ENCODE measurements around the gene TMEM63A.
"Not testable (repeated sequence)": the region's sequence is repeated elsewhere in the genome, so short reads cannot be mapped to it uniquely, and the experiment has no call there.

The TMEM63A gene

GRCh38 chr1:225845097-225845496 lies 37.1 kb downstream of the TMEM63A start:
- DNase-seq (ENCODE audit: low read depth) = no peak

DNA sequence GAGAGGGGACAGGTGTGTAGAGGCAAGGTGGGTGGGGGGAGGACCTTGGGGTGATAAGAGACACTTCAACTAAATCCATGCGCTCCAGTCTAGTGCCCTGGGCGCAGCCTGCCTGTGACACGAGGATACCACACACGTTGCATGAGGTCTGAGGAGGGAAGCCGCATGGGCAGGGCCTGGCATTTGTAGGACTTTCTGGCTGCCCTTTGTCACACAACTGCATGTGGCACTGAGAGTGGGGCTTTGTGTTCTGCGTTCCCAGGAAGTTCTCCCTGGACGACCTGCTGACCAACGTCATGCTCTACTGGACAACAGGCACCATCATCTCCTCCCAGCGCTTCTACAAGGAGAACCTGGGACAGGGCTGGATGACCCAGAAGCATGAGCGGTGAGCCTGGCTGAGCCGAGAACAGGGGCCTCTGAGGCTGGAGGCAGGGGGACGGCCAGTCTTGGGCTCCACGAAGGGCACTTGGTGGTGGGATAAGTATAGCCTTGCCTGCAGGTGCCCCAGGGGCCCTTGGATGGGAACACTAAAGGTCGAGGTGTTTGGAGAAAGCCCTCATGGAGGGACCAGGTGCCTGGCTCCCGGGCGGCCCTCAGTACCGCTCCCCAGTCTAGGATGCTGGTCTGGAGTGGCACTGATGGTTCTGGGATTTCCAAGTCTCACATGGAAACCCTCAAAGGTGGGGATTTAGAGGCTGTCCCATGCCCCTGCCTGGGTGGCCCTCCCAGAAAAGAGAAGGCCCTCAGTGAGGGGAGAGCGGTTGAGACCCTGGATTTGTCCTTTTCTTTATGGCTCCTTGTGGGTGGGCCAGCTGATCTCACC lies 37.7 kb downstream of the TMEM63A start:
- DNase-seq (ENCODE audit: low read depth) = no peak

DNA sequence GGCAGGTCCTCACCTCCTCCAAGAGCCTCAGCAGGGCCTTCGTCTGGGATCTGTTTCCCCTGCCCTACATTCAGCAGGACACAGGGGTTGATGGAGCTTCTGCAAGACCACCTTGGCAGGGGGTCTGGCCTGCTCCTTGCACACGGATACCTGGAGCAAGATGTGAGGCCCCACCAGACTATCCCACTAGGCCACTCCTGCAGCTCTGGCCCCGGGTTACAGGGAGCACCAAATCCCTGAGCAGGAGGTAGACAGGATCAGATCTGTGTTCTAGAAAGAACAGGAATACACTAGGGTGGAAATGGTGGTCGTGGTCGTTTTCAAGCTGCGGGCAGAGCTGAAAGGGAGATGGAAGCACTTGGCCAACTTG lies 38.8 kb downstream of the TMEM63A start:
- no peak for DNase-seq (ENCODE audit: low read depth)

DNA sequence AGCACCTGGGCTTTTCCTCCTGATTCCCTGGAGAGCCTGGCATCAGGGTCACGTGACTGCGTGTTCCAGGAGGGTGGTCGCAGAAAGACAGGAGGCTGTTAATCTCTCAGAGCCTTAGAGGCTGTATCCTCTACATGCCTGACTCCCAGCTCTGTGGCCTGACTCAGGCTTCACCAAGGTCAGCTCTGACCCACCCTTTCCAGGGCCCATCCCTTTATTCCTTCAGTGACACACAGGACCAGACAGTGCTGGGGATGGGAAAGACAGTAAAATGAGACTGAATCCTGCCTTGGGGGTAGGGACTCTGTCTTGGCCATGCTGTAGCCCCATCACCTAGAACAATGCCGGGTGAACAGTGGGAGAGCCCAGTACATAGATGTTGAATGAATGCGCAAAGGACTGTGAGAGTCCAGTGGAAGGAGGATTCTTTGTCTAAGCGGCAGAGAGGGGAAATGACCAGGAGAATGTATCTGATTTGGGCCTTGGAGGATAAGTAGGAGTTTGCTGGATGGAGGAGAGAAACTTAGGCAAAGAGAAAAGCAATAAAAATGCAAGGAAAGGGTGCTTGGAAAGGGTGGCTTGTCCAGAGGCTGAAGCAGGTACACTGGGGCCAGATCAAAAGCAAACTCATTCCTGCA lies 39.3 kb downstream of the TMEM63A start:
- DNase-seq (ENCODE audit: low read depth) = no peak

GRCh38 chr1:225842074-225842473 lies 40.1 kb downstream of the TMEM63A start:
- DNase-seq (ENCODE audit: low read depth) = no peak

- no peak for DNase-seq (ENCODE audit: low read depth)
Measured at GRCh38 chr1:225840713-225841112, 41.5 kb downstream of the TMEM63A start.

GRCh38 chr1:225840223-225840610 lies 42.0 kb downstream of the TMEM63A start:
- DNase-seq (ENCODE audit: low read depth) = no peak

- DNase-seq (ENCODE audit: low read depth) = no peak
Measured at GRCh38 chr1:225838793-225839192, 43.4 kb downstream of the TMEM63A start.

GRCh38 chr1:225836296-225836695 lies 45.9 kb downstream of the TMEM63A start:
- DNase-seq (ENCODE audit: low read depth) = not testable (repeated sequence)

- DNase-seq (ENCODE audit: low read depth) = no peak
Measured at GRCh38 chr1:225835856-225836255, 46.3 kb downstream of the TMEM63A start.

- DNase-seq (ENCODE audit: low read depth) = peak; percentile 91
Measured at GRCh38 chr1:225834417-225835329, 47.5 kb downstream of the TMEM63A start.

DNA sequence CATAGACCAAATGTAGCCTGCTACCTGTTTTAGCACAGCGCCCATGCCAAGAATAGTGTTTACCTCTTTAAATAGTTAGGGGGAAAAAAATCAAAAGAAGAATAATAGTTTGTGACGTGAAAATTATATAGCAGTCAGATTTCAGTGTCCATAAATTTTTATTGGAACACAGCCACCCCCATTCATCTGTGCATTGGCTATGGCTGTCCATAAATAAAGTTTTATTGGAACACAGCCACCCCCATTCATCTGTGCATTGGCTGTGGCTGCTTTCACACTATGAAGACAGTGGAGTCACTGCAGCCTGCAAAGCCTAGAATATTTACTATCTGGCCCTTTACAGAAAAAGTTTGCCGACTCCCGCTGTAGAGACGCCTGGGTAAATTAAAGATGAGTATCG lies 51.3 kb downstream of the TMEM63A start:
- no peak for DNase-seq (ENCODE audit: low read depth)

DNA sequence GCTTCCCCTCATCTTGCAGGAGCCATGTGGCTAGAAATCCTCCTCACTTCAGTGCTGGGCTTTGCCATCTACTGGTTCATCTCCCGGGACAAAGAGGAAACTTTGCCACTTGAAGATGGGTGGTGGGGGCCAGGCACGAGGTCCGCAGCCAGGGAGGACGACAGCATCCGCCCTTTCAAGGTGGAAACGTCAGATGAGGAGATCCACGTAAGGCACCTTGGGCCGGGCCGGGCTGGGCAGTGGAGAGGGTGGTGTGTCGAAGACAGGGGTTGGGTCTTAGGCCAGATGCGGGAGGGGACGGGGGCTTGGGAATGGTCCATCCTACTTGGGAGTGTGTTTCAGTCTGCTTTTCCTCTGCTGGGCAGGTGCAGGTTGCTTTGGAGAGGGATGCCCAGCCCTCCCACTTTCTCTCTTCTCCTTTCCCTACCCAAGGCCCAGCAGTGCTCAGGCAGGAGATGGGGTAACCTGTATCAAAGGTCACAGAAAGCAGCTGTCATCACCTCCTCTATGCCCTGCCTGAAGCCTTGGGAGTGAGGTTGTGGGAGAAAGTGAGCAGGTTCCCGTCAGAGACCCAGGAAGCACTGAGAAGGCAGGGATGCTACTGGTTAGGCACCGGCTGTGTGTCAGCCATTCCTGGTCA lies 53.4 kb downstream of the TMEM63A start:
- DNase-seq (ENCODE audit: low read depth) = no peak

DNA sequence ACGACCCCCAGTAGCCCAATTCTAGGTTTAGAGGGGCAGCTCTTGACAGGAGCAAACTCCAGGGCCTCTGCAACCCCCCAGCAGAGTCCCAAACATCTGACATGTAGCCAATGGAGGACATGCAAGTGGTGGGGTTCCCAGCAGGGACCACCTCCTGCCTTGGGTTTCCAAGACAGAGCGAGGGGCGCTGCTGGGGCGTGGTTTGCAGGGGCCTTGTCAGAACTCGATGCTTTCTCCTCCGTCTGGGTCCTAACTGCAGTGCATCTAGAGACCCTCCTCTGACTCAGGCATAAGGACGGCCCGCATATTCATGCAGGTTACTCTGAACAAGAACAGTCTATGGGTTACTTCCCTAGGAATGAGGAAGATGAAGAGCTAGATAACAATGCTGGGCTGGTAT lies 55.1 kb downstream of the TMEM63A start:
- no peak for DNase-seq (ENCODE audit: low read depth)

GRCh38 chr1:225825607-225826007 lies 56.6 kb downstream of the TMEM63A start:
- no peak for DNase-seq (ENCODE audit: low read depth)

DNA sequence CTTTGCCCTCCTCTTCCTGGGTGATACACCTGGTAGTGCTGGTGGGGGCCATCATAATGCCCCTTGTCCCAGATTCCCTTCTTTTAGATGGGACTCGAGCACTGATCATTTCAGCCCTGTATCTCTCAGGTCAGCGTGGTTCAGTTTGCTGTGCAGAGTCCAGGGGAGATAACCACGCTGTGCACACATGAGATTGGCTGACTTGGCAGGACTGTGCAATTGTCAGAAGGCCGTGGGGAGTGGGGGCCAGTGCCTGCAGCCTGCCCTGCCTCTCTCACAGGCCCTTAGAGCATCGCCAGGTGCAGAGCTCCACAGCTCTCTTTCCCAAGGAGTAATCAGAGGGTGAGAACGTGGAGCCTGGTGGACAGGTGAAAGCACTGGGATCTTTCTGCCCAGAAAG lies 57.1 kb downstream of the TMEM63A start:
- DNase-seq (ENCODE audit: low read depth) = no peak

GRCh38 chr1:225824533-225824941 lies 57.6 kb downstream of the TMEM63A start:
- no peak for DNase-seq (ENCODE audit: low read depth)

GRCh38 chr1:225823811-225824261 lies 58.3 kb downstream of the TMEM63A start:
- no peak for DNase-seq (ENCODE audit: low read depth)

- no peak for DNase-seq (ENCODE audit: low read depth)
Measured at GRCh38 chr1:225822655-225823403, 59.4 kb downstream of the TMEM63A start.

DNA sequence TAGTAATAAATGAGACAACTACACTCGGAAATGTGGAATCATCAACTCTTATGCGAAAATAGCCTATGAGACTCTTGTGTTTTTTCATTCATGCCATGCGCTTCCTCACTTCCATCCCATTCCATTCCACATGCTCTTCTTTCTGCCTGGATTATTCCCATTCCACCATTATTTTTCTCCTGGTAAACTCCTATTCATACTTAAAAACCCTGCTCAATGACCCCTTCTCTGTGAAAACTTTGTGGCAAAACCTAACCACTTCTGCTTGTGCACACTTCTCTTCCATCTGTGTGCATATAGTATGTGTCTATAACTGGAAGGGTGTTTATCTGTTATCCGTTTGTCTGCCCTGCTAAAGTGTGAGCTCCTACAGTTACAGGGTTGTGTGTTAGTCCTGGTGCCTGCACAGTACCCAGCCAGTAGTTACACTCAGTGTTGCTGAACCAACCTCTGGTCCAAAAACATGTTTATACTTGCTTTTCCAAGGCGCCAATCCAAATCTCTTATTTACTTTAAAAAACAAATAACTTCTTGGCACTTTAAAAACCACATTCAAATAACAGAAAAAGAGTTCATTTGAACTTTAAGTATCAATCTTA lies 61.6 kb downstream of the TMEM63A start:
- DNase-seq (ENCODE audit: low read depth) = no peak
